CD4-positive, alpha-beta T cell (primary cell): ENCODE data around the gene ITGB8. TPM values are rescaled to one million over a fixed set of nuclear protein-coding genes. Genes with fewer than 3 reads are reported as not detected.

Experiments used
- ATAC-seq: fragments of 200-7000 bp; cut with Tn5 transposase; one replicate; pipeline ENCODE4 v1.10.0; 2022; ENCODE audit warnings: mild to moderate bottlenecking; ENCODE audit not compliant: poor library complexity
- CTCF ChIA-PET: fragments of 350-600 bp; sonication (Branson Sonifier 250); formaldehyde crosslinking; loops from one replicate; lab custom pipeline; 2021; ENCODE audit warnings: antibody characterized with exemption, inconsistent platforms; lab: Charles Lee
- POLR2A ChIA-PET: fragments of 350-600 bp; sonication (Branson Sonifier 250); formaldehyde crosslinking; loops from one replicate; lab custom pipeline; 2021; ENCODE audit warnings: antibody characterized with exemption, inconsistent platforms; lab: Charles Lee
- DNase-seq, 14 experiments: peaks; one replicate each; pipeline ENCODE4 v3.0.0-alpha.2; 2013 to 2020; ENCODE audit warnings: mixed read lengths in 2 of 14
- H3K27ac ChIP-seq, 2 donors: one replicate each; pipeline versions ENCODE4 v1.5.1 to v1.7.0; 2013; ENCODE audit warnings: low read length in 2 of 2, low read depth in 1 of 2, mild to moderate bottlenecking in 1 of 2
- H3K27me3 ChIP-seq, 2 experiments: 1 replicate in 1 of 2; 2 replicates in 1 of 2; pipeline versions ENCODE4 v1.6.1 to v1.7.0; 2013; ENCODE audit warnings: low read length in 2 of 2, control low read depth in 1 of 2, mild to moderate bottlenecking in 1 of 2, moderate library complexity in 1 of 2; ENCODE audit not compliant: insufficient read depth in 2 of 2, control insufficient read depth in 1 of 2
- H3K36me3 ChIP-seq: one replicate; pipeline ENCODE4 v1.6.1; 2013; ENCODE audit warnings: low read length, control low read depth; ENCODE audit not compliant: insufficient read depth
- H3K4me1 ChIP-seq: one replicate; pipeline ENCODE4 v1.6.1; 2013; ENCODE audit warnings: low read length, control low read depth; ENCODE audit not compliant: insufficient read depth
- H3K4me3 ChIP-seq: one replicate; pipeline ENCODE4 v1.5.1; 2013; ENCODE audit warnings: mild to moderate bottlenecking, low read length, moderate library complexity
- H3K9me3 ChIP-seq, 2 experiments: 1 replicate in 1 of 2; 2 replicates in 1 of 2; pipeline versions ENCODE4 v1.6.1 to v1.7.0; 2013; ENCODE audit warnings: low read length in 2 of 2, mild to moderate bottlenecking in 2 of 2, control low read depth in 1 of 2, moderate library complexity in 1 of 2; ENCODE audit not compliant: control insufficient read depth in 1 of 2, insufficient read depth in 1 of 2
- H3K27ac Mint-ChIP-seq: one replicate; pipeline ENCODE4 v1.8.0; 2020; ENCODE audit warnings: mixed read lengths
- H3K27me3 Mint-ChIP-seq: one replicate; pipeline ENCODE4 v1.8.0; 2021; ENCODE audit warnings: mixed read lengths
- H3K36me3 Mint-ChIP-seq: one replicate; pipeline ENCODE4 v1.8.0; 2021; ENCODE audit warnings: low read depth, mixed read lengths
- H3K4me1 Mint-ChIP-seq: one replicate; pipeline ENCODE4 v1.8.0; 2021; ENCODE audit warnings: low read depth, mixed read lengths
- H3K4me3 Mint-ChIP-seq: one replicate; pipeline ENCODE4 v1.8.0; 2020; ENCODE audit warnings: mild to moderate bottlenecking, mixed read lengths
- H3K9me3 Mint-ChIP-seq: one replicate; pipeline ENCODE4 v1.8.0; 2020; ENCODE audit warnings: mixed read lengths
- intact Hi-C, 2 experiments: fragments of 100-400 bp; cut with DNase I in 1 of 2; cut with micrococcal nuclease in 1 of 2; formaldehyde crosslinking; loops; one replicate each; pipeline versions ENCODE4 v1.15.1 to v1.9.0; 2023 to 2025; cut with DNase I, micrococcal nuclease
- total RNA-seq, 174 experiments: library from RNA in 2 of 174; stranded (reverse) in 2 of 174; gene quantifications; one replicate each; pipeline ENCODE4 v1.2.3 and lab custom pipeline; 2021 to 2026
- TF ChIP-seq, protein P1 (sequence below): fragments of 200-600 bp; IDR thresholded peaks from one replicate; pipeline ENCODE4 v1.8.0; 2022; ENCODE audit warnings: antibody characterized with exemption, mild to moderate bottlenecking

Gene ITGB8
- total RNA-seq, 2 experiments from 2014 or later = not detected

DNA sequence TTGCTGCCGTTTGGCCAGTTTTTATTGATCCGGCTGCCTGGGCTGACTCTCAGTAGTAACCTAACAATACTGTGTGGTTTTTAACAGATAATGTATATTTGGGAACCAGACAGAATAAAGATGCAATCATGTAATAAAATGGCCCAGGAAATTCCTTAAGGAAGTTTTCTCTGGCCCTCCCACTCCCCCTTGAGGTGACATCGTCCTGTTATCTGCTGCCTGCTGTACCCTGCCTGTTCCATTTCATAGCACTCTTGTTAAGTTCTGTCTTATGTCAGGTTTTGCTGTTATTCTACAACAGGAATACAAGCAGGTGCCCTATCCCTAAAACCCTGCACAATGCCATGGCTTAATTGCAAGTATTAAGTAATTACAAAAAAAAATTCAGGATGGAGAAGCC, 12.5 kb downstream of the ITGB8 start:
- Mint-ChIP-seq H3K4me3 (no peak overlapping the region), H3K36me3 (no peaks in the 10 kb centered on the region), H3K9me3 (no peaks in the 10 kb centered on the region), H3K27ac (no peak overlapping the region), H3K4me1 (no peaks in the 10 kb centered on the region), H3K27me3 (peaks cover 8% of the 10 kb centered on the region)
- ATAC-seq (no peak), DNase-seq (no peak)
- H3K4me3 ChIP-seq = no peak overlapping the region
- POLR2A ChIA-PET = no interaction called here
- H3K27me3 ChIP-seq = no peaks in the 10 kb centered on the region
- CTCF ChIA-PET = no interaction called here
- intact Hi-C loops = no loop called here
- TF ChIP-seq, protein P1, sequence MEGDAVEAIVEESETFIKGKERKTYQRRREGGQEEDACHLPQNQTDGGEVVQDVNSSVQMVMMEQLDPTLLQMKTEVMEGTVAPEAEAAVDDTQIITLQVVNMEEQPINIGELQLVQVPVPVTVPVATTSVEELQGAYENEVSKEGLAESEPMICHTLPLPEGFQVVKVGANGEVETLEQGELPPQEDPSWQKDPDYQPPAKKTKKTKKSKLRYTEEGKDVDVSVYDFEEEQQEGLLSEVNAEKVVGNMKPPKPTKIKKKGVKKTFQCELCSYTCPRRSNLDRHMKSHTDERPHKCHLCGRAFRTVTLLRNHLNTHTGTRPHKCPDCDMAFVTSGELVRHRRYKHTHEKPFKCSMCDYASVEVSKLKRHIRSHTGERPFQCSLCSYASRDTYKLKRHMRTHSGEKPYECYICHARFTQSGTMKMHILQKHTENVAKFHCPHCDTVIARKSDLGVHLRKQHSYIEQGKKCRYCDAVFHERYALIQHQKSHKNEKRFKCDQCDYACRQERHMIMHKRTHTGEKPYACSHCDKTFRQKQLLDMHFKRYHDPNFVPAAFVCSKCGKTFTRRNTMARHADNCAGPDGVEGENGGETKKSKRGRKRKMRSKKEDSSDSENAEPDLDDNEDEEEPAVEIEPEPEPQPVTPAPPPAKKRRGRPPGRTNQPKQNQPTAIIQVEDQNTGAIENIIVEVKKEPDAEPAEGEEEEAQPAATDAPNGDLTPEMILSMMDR = no peak
- H3K27ac ChIP-seq = no peak overlapping the region
- H3K4me1 ChIP-seq = no peaks in the 10 kb centered on the region
- H3K9me3 ChIP-seq = no peaks in the 10 kb centered on the region
- H3K36me3 ChIP-seq = no peaks in the 10 kb centered on the region

DNA sequence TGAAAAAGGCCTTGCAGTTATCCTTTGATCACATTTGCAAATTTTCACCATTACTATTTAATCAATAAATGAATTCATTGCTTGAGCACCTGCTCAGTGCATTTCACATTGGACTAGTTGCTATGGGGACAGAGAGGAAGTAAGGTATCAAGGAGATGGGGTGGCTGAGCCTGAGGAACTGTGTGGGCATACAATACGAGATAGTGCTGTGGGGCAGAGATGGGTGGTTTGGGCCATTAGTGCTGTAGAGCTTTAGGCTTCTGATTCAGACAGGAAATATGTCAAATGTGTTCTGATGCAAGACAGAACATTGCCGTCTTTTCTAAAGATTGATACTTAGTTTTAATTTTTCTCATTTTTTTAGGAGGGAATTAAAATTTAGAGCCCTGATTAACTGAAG, 13.2 kb downstream of the ITGB8 start:
- DNase-seq (no peak), ATAC-seq (no peak)
- Mint-ChIP-seq H3K27me3 (peaks cover 12% of the 10 kb centered on the region), H3K9me3 (peaks cover 4% of the 10 kb centered on the region), H3K4me3 (no peak overlapping the region), H3K36me3 (no peaks in the 10 kb centered on the region), H3K27ac (no peak overlapping the region), H3K4me1 (no peaks in the 10 kb centered on the region)
- H3K9me3 ChIP-seq = no peaks in the 10 kb centered on the region
- no peaks in the 10 kb centered on the region for H3K27me3 ChIP-seq
- ChIA-PET CTCF (no interaction called here), POLR2A (no interaction called here)
- no peaks in the 10 kb centered on the region for H3K4me1 ChIP-seq
- TF ChIP-seq, protein P1 = no peak
- H3K36me3 ChIP-seq = no peaks in the 10 kb centered on the region
- no peak overlapping the region for H3K27ac ChIP-seq
- intact Hi-C loops = no loop called here
- no peak overlapping the region for H3K4me3 ChIP-seq

DNA sequence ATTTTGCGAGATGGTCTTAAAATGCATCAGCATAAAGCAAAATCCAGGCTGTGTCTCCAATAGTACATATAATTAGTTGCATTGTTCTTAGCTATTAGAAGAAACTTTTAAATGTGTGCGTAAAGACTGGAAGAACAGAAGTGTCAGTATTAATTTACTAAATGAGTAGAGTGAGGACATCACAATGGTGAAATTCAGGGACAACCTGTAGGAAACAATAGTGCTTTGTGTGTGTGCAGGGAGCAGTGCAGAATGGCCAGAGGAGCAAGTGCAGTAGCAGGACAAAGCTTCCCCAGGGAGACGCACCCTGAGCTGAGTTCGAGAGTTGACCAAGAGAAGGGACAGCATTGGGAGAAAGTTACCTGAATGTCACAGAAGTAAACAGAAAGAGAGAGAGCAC, 13.7 kb downstream of the ITGB8 start:
- no peaks in the 10 kb centered on the region for H3K4me1 ChIP-seq
- Mint-ChIP-seq H3K27me3 (peaks cover 12% of the 10 kb centered on the region), H3K4me1 (no peaks in the 10 kb centered on the region), H3K27ac (no peak overlapping the region), H3K36me3 (no peaks in the 10 kb centered on the region), H3K9me3 (peaks cover 4% of the 10 kb centered on the region), H3K4me3 (no peak overlapping the region)
- H3K36me3 ChIP-seq = no peaks in the 10 kb centered on the region
- no peak overlapping the region for H3K4me3 ChIP-seq
- DNase-seq = no peak
- H3K27me3 ChIP-seq = no peaks in the 10 kb centered on the region
- intact Hi-C loops = no loop called here
- H3K9me3 ChIP-seq = no peaks in the 10 kb centered on the region
- ChIA-PET POLR2A (no interaction called here), CTCF (no interaction called here)
- no peak overlapping the region for H3K27ac ChIP-seq
- TF ChIP-seq, protein P1 = no peak
- no peak for ATAC-seq
